Measurements from ENCODE around the gene RNASEH2B.

DNA sequence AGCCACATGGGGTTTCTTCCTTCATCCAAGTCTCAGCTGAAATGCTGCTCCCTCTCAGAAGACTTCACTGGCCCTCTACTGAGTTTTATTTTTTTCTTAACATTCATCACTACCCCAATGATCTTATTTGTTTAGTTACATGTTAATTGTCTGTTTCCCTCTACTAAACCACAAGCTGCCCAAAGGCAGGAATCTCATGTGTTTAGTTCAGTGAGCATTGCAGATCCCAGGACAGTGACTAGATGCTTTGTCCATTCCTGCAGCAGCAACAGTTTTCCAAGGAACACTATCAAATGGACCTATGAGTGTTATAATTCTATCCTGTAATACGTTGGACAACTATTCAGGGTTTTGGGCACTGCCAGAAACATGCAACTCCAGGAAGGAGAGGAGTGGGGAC lies 93.1 kb downstream of the RNASEH2B start:
- TF ChIP-seq, protein P1, sequence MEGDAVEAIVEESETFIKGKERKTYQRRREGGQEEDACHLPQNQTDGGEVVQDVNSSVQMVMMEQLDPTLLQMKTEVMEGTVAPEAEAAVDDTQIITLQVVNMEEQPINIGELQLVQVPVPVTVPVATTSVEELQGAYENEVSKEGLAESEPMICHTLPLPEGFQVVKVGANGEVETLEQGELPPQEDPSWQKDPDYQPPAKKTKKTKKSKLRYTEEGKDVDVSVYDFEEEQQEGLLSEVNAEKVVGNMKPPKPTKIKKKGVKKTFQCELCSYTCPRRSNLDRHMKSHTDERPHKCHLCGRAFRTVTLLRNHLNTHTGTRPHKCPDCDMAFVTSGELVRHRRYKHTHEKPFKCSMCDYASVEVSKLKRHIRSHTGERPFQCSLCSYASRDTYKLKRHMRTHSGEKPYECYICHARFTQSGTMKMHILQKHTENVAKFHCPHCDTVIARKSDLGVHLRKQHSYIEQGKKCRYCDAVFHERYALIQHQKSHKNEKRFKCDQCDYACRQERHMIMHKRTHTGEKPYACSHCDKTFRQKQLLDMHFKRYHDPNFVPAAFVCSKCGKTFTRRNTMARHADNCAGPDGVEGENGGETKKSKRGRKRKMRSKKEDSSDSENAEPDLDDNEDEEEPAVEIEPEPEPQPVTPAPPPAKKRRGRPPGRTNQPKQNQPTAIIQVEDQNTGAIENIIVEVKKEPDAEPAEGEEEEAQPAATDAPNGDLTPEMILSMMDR (IDR thresholded peaks at IDR 0.05; ENCODE audit: low read depth, low read length, poor library complexity, severe bottlenecking): no peak
- no peak for TF ChIP-seq EZH2phosphoT487 (IDR thresholded peaks at IDR 0.05; ENCODE audit: borderline replicate concordance, low read length)
